ENCODE results near the gene NT5C3B. TPM values are rescaled to one million over a fixed set of nuclear protein-coding genes. Genes with fewer than 3 reads are reported as not detected.
"Not testable (repeated sequence)": the region's sequence is repeated elsewhere in the genome, so short reads cannot be mapped to it uniquely, and the experiment has no call there.

NT5C3B gene
- total and polyA plus RNA-seq, 4 donors = 15.3 to 32.0 (median 26.9) TPM

DNA sequence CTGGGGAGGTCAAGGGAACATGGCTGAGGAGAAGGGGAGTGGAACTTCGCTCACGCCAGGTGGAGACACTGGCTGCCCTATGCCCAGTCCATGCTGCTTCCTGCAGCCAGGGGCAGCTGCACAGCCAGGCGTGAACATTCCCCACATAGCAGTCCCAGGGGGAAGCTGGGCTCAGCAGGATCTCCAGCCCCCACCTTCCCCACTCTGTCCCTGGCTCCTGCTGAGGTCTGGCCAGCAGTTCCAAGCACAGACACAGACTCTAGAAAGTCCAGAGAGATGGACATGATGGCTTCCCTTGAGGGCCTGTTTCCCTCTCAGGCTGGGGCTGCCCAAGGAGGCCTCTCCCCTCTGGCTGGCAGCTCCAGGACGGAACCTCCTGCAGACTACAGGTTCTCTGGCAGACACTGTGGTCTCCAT, 58.9 kb downstream of the NT5C3B start:
- peaks cover 18 to 61% (median 48%) of the 10 kb centered on the region in 4 donors for H3K4me1 ChIP-seq (ENCODE audit: control insufficient read depth in 4 of 4, insufficient read depth in 4 of 4, low read length in 3 of 4)
- no peaks in the 10 kb centered on the region for H3K36me3 ChIP-seq (ENCODE audit: control insufficient read depth in 4 of 4, insufficient read depth in 3 of 4, low read depth in 1 of 4, low read length in 3 of 4)
- TF ChIP-seq HNF4A (conservative IDR thresholded peaks at IDR 0.05) = no peak
- TF ChIP-seq RAD21 (IDR thresholded peaks at IDR 0.05) = peak in 1 of 2 donors; percentile 22
- TF ChIP-seq, protein P1, sequence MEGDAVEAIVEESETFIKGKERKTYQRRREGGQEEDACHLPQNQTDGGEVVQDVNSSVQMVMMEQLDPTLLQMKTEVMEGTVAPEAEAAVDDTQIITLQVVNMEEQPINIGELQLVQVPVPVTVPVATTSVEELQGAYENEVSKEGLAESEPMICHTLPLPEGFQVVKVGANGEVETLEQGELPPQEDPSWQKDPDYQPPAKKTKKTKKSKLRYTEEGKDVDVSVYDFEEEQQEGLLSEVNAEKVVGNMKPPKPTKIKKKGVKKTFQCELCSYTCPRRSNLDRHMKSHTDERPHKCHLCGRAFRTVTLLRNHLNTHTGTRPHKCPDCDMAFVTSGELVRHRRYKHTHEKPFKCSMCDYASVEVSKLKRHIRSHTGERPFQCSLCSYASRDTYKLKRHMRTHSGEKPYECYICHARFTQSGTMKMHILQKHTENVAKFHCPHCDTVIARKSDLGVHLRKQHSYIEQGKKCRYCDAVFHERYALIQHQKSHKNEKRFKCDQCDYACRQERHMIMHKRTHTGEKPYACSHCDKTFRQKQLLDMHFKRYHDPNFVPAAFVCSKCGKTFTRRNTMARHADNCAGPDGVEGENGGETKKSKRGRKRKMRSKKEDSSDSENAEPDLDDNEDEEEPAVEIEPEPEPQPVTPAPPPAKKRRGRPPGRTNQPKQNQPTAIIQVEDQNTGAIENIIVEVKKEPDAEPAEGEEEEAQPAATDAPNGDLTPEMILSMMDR (IDR thresholded peaks at IDR 0.05; ENCODE audit: low read depth, low read length, missing input control) = peak; percentile 35
- H3K27me3 ChIP-seq (ENCODE audit: control insufficient read depth in 4 of 4, insufficient read depth in 4 of 4, low read length in 3 of 4) = no peaks in the 10 kb centered on the region
- H3K9me3 ChIP-seq (ENCODE audit: control insufficient read depth in 4 of 4, low read length in 3 of 4) = no peaks in the 10 kb centered on the region
- 18% methylated on average over 4 of the region's 4 CpGs for WGBS
- no peak overlapping the region for H3K4me3 ChIP-seq (ENCODE audit: low read depth in 1 of 3, low read length in 3 of 3)
- peak overlapping the region; percentile 80 to 96 for H3K27ac ChIP-seq (ENCODE audit: low read depth in 1 of 2, low read length in 2 of 2)
- H3K9ac ChIP-seq (ENCODE audit: low read depth in 1 of 2, low read length in 2 of 2) = no peak overlapping the region
- DNase-seq (ENCODE audit: low spot score) = no peak

DNA sequence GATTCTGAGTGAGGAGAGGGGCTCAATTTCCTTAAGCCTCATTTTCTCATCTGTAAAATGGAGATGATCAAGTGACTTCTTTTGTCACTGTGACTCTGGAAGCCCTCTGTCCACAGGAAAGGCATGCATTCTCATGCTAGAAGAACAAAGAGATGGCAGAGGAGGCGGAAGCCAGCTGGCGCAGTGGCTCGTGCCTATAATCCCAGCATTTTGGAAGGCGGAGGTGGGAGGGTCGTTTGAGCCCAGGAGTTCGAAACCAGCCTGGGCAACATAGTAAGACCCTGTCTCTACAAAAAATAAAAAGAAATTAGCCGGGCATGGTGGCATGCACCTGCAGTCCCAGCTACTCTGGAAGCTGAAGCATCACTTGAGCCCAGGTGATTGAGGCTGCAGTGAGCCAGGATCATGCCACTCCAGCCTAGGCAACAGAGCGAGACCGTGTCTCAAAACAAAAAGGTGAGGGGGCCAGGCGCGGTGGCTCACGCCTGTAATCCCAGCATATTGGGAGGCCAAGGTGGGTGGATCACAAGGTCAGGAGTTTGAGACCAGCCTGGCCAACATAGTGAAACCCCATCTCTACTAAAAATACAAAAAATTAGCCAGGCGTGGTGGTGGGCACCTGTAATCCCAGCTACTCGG, 59.7 kb downstream of the NT5C3B start:
- Histone ChIP-seq H3K27ac (ENCODE audit: low read depth in 1 of 2, low read length in 2 of 2) (peak overlapping the region; percentile 80 to 96), H3K4me1 (ENCODE audit: control insufficient read depth in 4 of 4, insufficient read depth in 4 of 4, low read length in 3 of 4) (peaks cover 23 to 61% (median 53%) of the 10 kb centered on the region in 4 donors)
- H3K4me3 ChIP-seq (ENCODE audit: low read depth in 1 of 3, low read length in 3 of 3); H3K9me3 ChIP-seq (ENCODE audit: control insufficient read depth in 4 of 4, low read length in 3 of 4); H3K36me3 ChIP-seq (ENCODE audit: control insufficient read depth in 4 of 4, insufficient read depth in 3 of 4, low read depth in 1 of 4, low read length in 3 of 4); H3K27me3 ChIP-seq (ENCODE audit: control insufficient read depth in 4 of 4, insufficient read depth in 4 of 4, low read length in 3 of 4); H3K9ac ChIP-seq (ENCODE audit: low read depth in 1 of 2, low read length in 2 of 2); DNase-seq (ENCODE audit: low spot score): not testable (repeated sequence)
- 86% methylated on average over 14 of the region's 14 CpGs for WGBS

DNA sequence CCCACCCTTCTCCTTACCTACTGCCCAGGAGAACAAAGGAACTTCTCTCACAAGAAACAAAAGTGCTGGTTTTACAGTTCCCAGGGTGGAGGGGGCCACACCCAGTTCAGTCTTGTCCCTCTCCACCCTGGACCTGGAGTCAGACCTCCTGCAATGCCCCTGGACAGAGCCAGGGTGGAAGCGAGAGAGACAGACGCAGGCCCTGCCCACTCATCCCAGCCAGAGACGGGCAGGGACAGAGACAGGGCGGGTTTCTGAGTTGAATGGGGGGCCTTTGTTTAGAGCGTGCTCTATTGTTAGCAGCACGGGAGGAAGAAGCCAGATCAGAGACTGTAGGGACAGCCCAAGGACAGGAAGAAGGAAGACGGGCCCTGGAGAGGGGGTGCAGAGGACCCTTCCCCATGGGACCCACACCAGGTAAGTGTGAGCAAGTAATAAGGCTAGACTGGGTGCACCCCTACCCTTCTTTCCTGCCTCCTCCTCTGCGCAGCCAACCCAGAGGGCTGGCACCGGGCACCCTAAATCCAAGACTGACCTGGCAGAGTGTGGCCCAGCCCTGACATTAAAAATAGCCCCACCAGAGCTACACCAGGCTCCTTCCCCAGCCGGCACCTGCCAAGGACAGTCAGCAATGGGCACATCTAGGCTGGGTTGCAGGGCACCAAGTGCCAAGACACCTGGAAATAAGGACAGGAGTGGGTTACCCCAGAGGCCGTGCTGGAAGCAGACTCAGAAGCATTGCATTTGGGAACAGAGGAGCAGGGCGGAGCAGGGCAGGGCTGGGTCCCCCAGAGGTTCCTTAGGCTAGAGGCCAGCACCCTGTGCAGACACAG, 60.4 kb downstream of the NT5C3B start:
- H3K27ac ChIP-seq (ENCODE audit: low read depth in 1 of 2, low read length in 2 of 2) = peak overlapping the region; percentile 14 to 80
- H3K9me3 ChIP-seq (ENCODE audit: control insufficient read depth in 4 of 4, low read length in 3 of 4) = no peaks in the 10 kb centered on the region
- 80% methylated on average over 12 of the region's 12 CpGs for WGBS
- H3K4me1 ChIP-seq (ENCODE audit: control insufficient read depth in 4 of 4, insufficient read depth in 4 of 4, low read length in 3 of 4) = peaks cover 23 to 63% (median 56%) of the 10 kb centered on the region in 4 donors
- H3K36me3 ChIP-seq (ENCODE audit: control insufficient read depth in 4 of 4, insufficient read depth in 3 of 4, low read depth in 1 of 4, low read length in 3 of 4) = peaks cover 0 to 2% (median under 1%) of the 10 kb centered on the region in 4 donors
- no peaks in the 10 kb centered on the region for H3K27me3 ChIP-seq (ENCODE audit: control insufficient read depth in 4 of 4, insufficient read depth in 4 of 4, low read length in 3 of 4)
- no peak for TF ChIP-seq GABPA (IDR thresholded peaks at IDR 0.05 in 1 of 2, conservative IDR thresholded peaks at IDR 0.05 in 1 of 2)
- no peak for TF ChIP-seq NR2F2 (IDR thresholded peaks at IDR 0.05)
- no peak for TF ChIP-seq TAF1 (conservative IDR thresholded peaks at IDR 0.05)
- TF ChIP-seq, protein P2, sequence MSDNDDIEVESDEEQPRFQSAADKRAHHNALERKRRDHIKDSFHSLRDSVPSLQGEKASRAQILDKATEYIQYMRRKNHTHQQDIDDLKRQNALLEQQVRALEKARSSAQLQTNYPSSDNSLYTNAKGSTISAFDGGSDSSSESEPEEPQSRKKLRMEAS (IDR thresholded peaks at IDR 0.05) = no peak
- TF ChIP-seq, protein P3, sequence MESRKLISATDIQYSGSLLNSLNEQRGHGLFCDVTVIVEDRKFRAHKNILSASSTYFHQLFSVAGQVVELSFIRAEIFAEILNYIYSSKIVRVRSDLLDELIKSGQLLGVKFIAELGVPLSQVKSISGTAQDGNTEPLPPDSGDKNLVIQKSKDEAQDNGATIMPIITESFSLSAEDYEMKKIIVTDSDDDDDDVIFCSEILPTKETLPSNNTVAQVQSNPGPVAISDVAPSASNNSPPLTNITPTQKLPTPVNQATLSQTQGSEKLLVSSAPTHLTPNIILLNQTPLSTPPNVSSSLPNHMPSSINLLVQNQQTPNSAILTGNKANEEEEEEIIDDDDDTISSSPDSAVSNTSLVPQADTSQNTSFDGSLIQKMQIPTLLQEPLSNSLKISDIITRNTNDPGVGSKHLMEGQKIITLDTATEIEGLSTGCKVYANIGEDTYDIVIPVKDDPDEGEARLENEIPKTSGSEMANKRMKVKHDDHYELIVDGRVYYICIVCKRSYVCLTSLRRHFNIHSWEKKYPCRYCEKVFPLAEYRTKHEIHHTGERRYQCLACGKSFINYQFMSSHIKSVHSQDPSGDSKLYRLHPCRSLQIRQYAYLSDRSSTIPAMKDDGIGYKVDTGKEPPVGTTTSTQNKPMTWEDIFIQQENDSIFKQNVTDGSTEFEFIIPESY (IDR thresholded peaks at IDR 0.05) = no peak
- no peak for TF ChIP-seq FOXA2 (IDR thresholded peaks at IDR 0.05)
- no peak for TF ChIP-seq JUND (IDR thresholded peaks at IDR 0.05)
- no peak for TF ChIP-seq HNF4A (conservative IDR thresholded peaks at IDR 0.05)
- TF ChIP-seq, protein P4, sequence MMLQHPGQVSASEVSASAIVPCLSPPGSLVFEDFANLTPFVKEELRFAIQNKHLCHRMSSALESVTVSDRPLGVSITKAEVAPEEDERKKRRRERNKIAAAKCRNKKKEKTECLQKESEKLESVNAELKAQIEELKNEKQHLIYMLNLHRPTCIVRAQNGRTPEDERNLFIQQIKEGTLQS (IDR thresholded peaks at IDR 0.05) = no peak
- TF ChIP-seq SP1 (IDR thresholded peaks at IDR 0.05) = no peak
- H3K9ac ChIP-seq (ENCODE audit: low read depth in 1 of 2, low read length in 2 of 2) = no peak overlapping the region
- no peak overlapping the region for H3K4me3 ChIP-seq (ENCODE audit: low read depth in 1 of 3, low read length in 3 of 3)
- DNase-seq (ENCODE audit: low spot score) = no peak

Small RNA genes within 50 kb of the gene (small RNA-seq; reads per million reads assigned to genes)
- gene AC125257.2 = not detected

Other genes with a start within 250 kb of the NT5C3B start
- gene KRT14, start 249.3 kb downstream of the NT5C3B start, total RNA-seq = not detected
- not detected for gene KRT14, start 249.3 kb downstream of the NT5C3B start, polyA plus RNA-seq
- not detected for gene KRT16, start 223.5 kb downstream of the NT5C3B start, total RNA-seq
- gene KRT16, start 223.5 kb downstream of the NT5C3B start, polyA plus RNA-seq = not detected
- not detected for gene KRT17, start 211.7 kb downstream of the NT5C3B start, total RNA-seq
- gene KRT17, start 211.7 kb downstream of the NT5C3B start, polyA plus RNA-seq = under 1 TPM in 1 of 2 donors, not detected in 1; 0.15 TPM
- 10 to 100 TPM; 56.5 to 61.0 TPM for gene EIF1, start 147.3 kb downstream of the NT5C3B start, total RNA-seq
- gene EIF1, start 147.3 kb downstream of the NT5C3B start, polyA plus RNA-seq = 100 to 1,000 TPM; 258 to 755 TPM
- gene GAST, start 123.9 kb downstream of the NT5C3B start, total RNA-seq = not detected
- gene GAST, start 123.9 kb downstream of the NT5C3B start, polyA plus RNA-seq = not detected
- gene HAP1, start 101.6 kb downstream of the NT5C3B start, total RNA-seq = under 1 TPM; under 0.01 to 0.05 TPM
- gene HAP1, start 101.6 kb downstream of the NT5C3B start, polyA plus RNA-seq = under 1 TPM; 0.02 to 0.04 TPM
- gene JUP, start 49.5 kb downstream of the NT5C3B start, total RNA-seq = 10 to 100 TPM; 40.7 to 56.0 TPM
- gene JUP, start 49.5 kb downstream of the NT5C3B start, polyA plus RNA-seq = 10 to 100 TPM; 39.1 to 47.7 TPM
- gene P3H4, start 24.3 kb downstream of the NT5C3B start, total RNA-seq = 1 to 10 TPM; 2.6 to 5.6 TPM
- gene P3H4, start 24.3 kb downstream of the NT5C3B start, polyA plus RNA-seq = 1 to 10 TPM; 1.7 to 2.0 TPM
- gene FKBP10, start 23.2 kb downstream of the NT5C3B start, total RNA-seq = 10 to 100 TPM in 1 of 2 donors, 1 to 10 TPM in 1; 6.2 to 17.6 TPM
- 1 to 10 TPM in 1 of 2 donors, under 1 TPM in 1; 0.71 to 5.0 TPM for gene FKBP10, start 23.2 kb downstream of the NT5C3B start, polyA plus RNA-seq
- under 1 TPM in 1 of 2 donors, not detected in 1; 0.17 TPM for gene KLHL10, start 1.6 kb upstream of the NT5C3B start, total RNA-seq
- under 1 TPM; 0.03 to 0.07 TPM for gene KLHL10, start 1.6 kb upstream of the NT5C3B start, polyA plus RNA-seq
- gene KLHL11, start 29.2 kb upstream of the NT5C3B start, total RNA-seq = 10 to 100 TPM; 11.9 to 12.6 TPM
- 1 to 10 TPM in 1 of 2 donors, under 1 TPM in 1; 0.68 to 2.4 TPM for gene KLHL11, start 29.2 kb upstream of the NT5C3B start, polyA plus RNA-seq
- gene ACLY, start 82.7 kb upstream of the NT5C3B start, total RNA-seq = 100 to 1,000 TPM in 1 of 2 donors, 10 to 100 TPM in 1; 55.4 to 133 TPM
- gene ACLY, start 82.7 kb upstream of the NT5C3B start, polyA plus RNA-seq = 10 to 100 TPM; 12.1 to 18.8 TPM
- gene ODAD4, start 94.4 kb upstream of the NT5C3B start, total RNA-seq = 1 to 10 TPM in 1 of 2 donors, under 1 TPM in 1; 0.25 to 1.0 TPM
- gene ODAD4, start 94.4 kb upstream of the NT5C3B start, polyA plus RNA-seq = under 1 TPM; 0.07 to 0.21 TPM
- 10 to 100 TPM; 25.3 to 29.6 TPM for gene CNP, start 130.6 kb upstream of the NT5C3B start, total RNA-seq
- 10 to 100 TPM; 30.7 to 38.3 TPM for gene CNP, start 130.6 kb upstream of the NT5C3B start, polyA plus RNA-seq
- gene DNAJC7, start 181.2 kb upstream of the NT5C3B start, total RNA-seq = 10 to 100 TPM; 28.7 to 33.9 TPM
- 10 to 100 TPM; 29.4 to 31.8 TPM for gene DNAJC7, start 181.2 kb upstream of the NT5C3B start, polyA plus RNA-seq
- 10 to 100 TPM; 17.3 to 17.4 TPM for gene NKIRAS2, start 183.9 kb upstream of the NT5C3B start, total RNA-seq
- gene NKIRAS2, start 183.9 kb upstream of the NT5C3B start, polyA plus RNA-seq = 10 to 100 TPM; 16.4 to 20.7 TPM
- under 1 TPM; 0.14 to 0.17 TPM for gene C17orf113, start 214.4 kb upstream of the NT5C3B start, total RNA-seq
- gene C17orf113, start 214.4 kb upstream of the NT5C3B start, polyA plus RNA-seq = under 1 TPM in 1 of 2 donors, not detected in 1; 0.12 TPM

Measured in liver (tissue), 10 donors.